NT2/D1 (cell line): Measurements from ENCODE around the gene CPXM2.

Source experiments
- SUZ12 ChIP-seq: IDR thresholded peaks from 2 replicates; pipeline ENCODE4 v1.6.1; 2011; ENCODE audit not compliant: insufficient read length, insufficient read depth; ENCODE audit errors: extremely low read depth
- ZNF274 ChIP-seq: IDR thresholded peaks from 2 replicates; pipeline ENCODE4 v1.6.1; 2011; ENCODE audit warnings: mild to moderate bottlenecking, low read depth, low read length

- TF ChIP-seq SUZ12 = no peak
- no peak for TF ChIP-seq ZNF274
These were observed 38.9 kb upstream of the CPXM2 start for GRCh38 chr10:123930340-123931001.
